CD4-positive, alpha-beta T cell (primary cell): ENCODE results near the gene ATXN1. TPM values are rescaled to one million over a fixed set of nuclear protein-coding genes. Genes with fewer than 3 reads are reported as not detected.

Source experiments
- ATAC-seq: fragments of 200-7000 bp; cut with Tn5 transposase; one replicate; pipeline ENCODE4 v1.10.0; 2022; ENCODE audit warnings: mild to moderate bottlenecking; ENCODE audit not compliant: poor library complexity
- CTCF ChIA-PET: fragments of 350-600 bp; sonication (Branson Sonifier 250); formaldehyde crosslinking; loops from one replicate; lab custom pipeline; 2021; ENCODE audit warnings: antibody characterized with exemption, inconsistent platforms; lab: Charles Lee
- POLR2A ChIA-PET: fragments of 350-600 bp; sonication (Branson Sonifier 250); formaldehyde crosslinking; loops from one replicate; lab custom pipeline; 2021; ENCODE audit warnings: antibody characterized with exemption, inconsistent platforms; lab: Charles Lee
- DNase-seq, 14 experiments: peaks; one replicate each; pipeline ENCODE4 v3.0.0-alpha.2; 2013 to 2020; ENCODE audit warnings: mixed read lengths in 2 of 14
- H3K27ac ChIP-seq, 2 donors: one replicate each; pipeline versions ENCODE4 v1.5.1 to v1.7.0; 2013; ENCODE audit warnings: low read length in 2 of 2, low read depth in 1 of 2, mild to moderate bottlenecking in 1 of 2
- H3K27me3 ChIP-seq, 2 experiments: 1 replicate in 1 of 2; 2 replicates in 1 of 2; pipeline versions ENCODE4 v1.6.1 to v1.7.0; 2013; ENCODE audit warnings: low read length in 2 of 2, control low read depth in 1 of 2, mild to moderate bottlenecking in 1 of 2, moderate library complexity in 1 of 2; ENCODE audit not compliant: insufficient read depth in 2 of 2, control insufficient read depth in 1 of 2
- H3K36me3 ChIP-seq: one replicate; pipeline ENCODE4 v1.6.1; 2013; ENCODE audit warnings: low read length, control low read depth; ENCODE audit not compliant: insufficient read depth
- H3K4me1 ChIP-seq: one replicate; pipeline ENCODE4 v1.6.1; 2013; ENCODE audit warnings: low read length, control low read depth; ENCODE audit not compliant: insufficient read depth
- H3K4me3 ChIP-seq: one replicate; pipeline ENCODE4 v1.5.1; 2013; ENCODE audit warnings: mild to moderate bottlenecking, low read length, moderate library complexity
- H3K9me3 ChIP-seq, 2 experiments: 1 replicate in 1 of 2; 2 replicates in 1 of 2; pipeline versions ENCODE4 v1.6.1 to v1.7.0; 2013; ENCODE audit warnings: low read length in 2 of 2, mild to moderate bottlenecking in 2 of 2, control low read depth in 1 of 2, moderate library complexity in 1 of 2; ENCODE audit not compliant: control insufficient read depth in 1 of 2, insufficient read depth in 1 of 2
- H3K27ac Mint-ChIP-seq: one replicate; pipeline ENCODE4 v1.8.0; 2020; ENCODE audit warnings: mixed read lengths
- H3K27me3 Mint-ChIP-seq: one replicate; pipeline ENCODE4 v1.8.0; 2021; ENCODE audit warnings: mixed read lengths
- H3K36me3 Mint-ChIP-seq: one replicate; pipeline ENCODE4 v1.8.0; 2021; ENCODE audit warnings: low read depth, mixed read lengths
- H3K4me1 Mint-ChIP-seq: one replicate; pipeline ENCODE4 v1.8.0; 2021; ENCODE audit warnings: low read depth, mixed read lengths
- H3K4me3 Mint-ChIP-seq: one replicate; pipeline ENCODE4 v1.8.0; 2020; ENCODE audit warnings: mild to moderate bottlenecking, mixed read lengths
- H3K9me3 Mint-ChIP-seq: one replicate; pipeline ENCODE4 v1.8.0; 2020; ENCODE audit warnings: mixed read lengths
- intact Hi-C, 2 experiments: fragments of 100-400 bp; cut with DNase I in 1 of 2; cut with micrococcal nuclease in 1 of 2; formaldehyde crosslinking; loops; one replicate each; pipeline versions ENCODE4 v1.15.1 to v1.9.0; 2023 to 2025; cut with DNase I, micrococcal nuclease
- total RNA-seq, 174 experiments: library from RNA in 2 of 174; stranded (reverse) in 2 of 174; gene quantifications; one replicate each; pipeline ENCODE4 v1.2.3 and lab custom pipeline; 2021 to 2026
- TF ChIP-seq, protein P1 (sequence below): fragments of 200-600 bp; IDR thresholded peaks from one replicate; pipeline ENCODE4 v1.8.0; 2022; ENCODE audit warnings: antibody characterized with exemption, mild to moderate bottlenecking

Gene ATXN1
- total RNA-seq, 2 experiments from 2014 or later = 74.2 to 76.7 TPM

DNA sequence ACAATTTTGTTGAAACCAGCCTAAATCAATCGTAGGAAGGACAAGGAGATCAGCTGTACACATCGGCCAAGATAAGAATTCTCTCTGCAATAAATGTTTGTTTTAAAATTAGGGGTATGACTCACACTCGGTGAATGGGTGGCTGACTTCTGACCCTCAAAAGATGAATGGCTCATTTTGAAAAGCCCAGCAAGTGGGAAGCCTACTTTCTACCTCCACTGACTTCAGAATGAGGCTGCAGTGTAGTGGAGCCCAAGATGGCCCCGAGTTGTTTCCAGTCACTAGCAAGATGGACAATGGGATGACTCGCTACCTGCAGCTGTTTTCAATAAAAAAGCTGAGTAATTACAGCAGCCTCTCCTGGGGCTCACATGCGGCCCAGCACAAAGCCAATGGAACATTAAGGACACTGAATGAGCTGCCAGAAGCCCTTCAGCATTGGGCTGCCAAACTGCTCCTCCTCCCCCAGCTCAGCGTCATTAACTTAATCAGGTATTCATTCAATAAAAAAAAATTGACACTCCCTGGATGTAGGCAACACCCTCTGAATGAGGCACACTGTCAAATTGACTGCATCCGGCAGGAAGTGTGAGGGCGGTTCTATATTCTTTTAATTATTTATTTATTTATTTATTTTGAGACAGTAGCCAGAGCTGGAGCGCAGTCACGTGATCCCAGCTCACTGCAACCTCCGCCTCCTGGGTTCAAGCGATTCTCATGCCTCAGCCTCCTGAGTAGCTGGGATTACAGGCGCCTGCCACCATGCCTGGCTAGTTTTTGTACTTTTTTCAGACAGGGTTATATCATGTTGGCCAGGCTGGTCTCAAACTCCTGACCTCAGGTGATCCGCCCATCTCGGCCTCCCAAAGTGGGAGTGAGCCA, 415.6 kb downstream of the ATXN1 start:
- intact Hi-C loops = no loop called here
- no peaks in the 10 kb centered on the region for H3K4me1 Mint-ChIP-seq
- DNase-seq (no peak), ATAC-seq (no peak)
- TF ChIP-seq, protein P1, sequence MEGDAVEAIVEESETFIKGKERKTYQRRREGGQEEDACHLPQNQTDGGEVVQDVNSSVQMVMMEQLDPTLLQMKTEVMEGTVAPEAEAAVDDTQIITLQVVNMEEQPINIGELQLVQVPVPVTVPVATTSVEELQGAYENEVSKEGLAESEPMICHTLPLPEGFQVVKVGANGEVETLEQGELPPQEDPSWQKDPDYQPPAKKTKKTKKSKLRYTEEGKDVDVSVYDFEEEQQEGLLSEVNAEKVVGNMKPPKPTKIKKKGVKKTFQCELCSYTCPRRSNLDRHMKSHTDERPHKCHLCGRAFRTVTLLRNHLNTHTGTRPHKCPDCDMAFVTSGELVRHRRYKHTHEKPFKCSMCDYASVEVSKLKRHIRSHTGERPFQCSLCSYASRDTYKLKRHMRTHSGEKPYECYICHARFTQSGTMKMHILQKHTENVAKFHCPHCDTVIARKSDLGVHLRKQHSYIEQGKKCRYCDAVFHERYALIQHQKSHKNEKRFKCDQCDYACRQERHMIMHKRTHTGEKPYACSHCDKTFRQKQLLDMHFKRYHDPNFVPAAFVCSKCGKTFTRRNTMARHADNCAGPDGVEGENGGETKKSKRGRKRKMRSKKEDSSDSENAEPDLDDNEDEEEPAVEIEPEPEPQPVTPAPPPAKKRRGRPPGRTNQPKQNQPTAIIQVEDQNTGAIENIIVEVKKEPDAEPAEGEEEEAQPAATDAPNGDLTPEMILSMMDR = no peak
- ChIA-PET POLR2A (no interaction called here), CTCF (interaction anchor here (0.9 kb wide), 1 partner anchor 14 kb away, joined by 3 read pairs; no protein-coding TSS in a partner anchor)
- Histone ChIP-seq H3K36me3 (peaks cover 4% of the 10 kb centered on the region), H3K27me3 (no peaks in the 10 kb centered on the region), H3K4me1 (no peaks in the 10 kb centered on the region), H3K4me3 (no peak overlapping the region), H3K27ac (no peak overlapping the region), H3K9me3 (no peaks in the 10 kb centered on the region)
- H3K4me3 Mint-ChIP-seq = no peak overlapping the region
- no peak overlapping the region for H3K27ac Mint-ChIP-seq
- H3K27me3 Mint-ChIP-seq = no peaks in the 10 kb centered on the region
- no peaks in the 10 kb centered on the region for H3K9me3 Mint-ChIP-seq
- no peaks in the 10 kb centered on the region for H3K36me3 Mint-ChIP-seq

- Histone ChIP-seq H3K4me1 (no peaks in the 10 kb centered on the region), H3K4me3 (no peak overlapping the region), H3K36me3 (peaks cover 4% of the 10 kb centered on the region), H3K27ac (no peak overlapping the region), H3K9me3 (no peaks in the 10 kb centered on the region), H3K27me3 (no peaks in the 10 kb centered on the region)
- POLR2A ChIA-PET = no interaction called here
- no peaks in the 10 kb centered on the region for H3K4me1 Mint-ChIP-seq
- H3K36me3 Mint-ChIP-seq = no peaks in the 10 kb centered on the region
- ATAC-seq (no peak), DNase-seq (no peak)
- no peak overlapping the region for H3K27ac Mint-ChIP-seq
- intact Hi-C loops = no loop called here
- no peaks in the 10 kb centered on the region for H3K9me3 Mint-ChIP-seq
- CTCF ChIA-PET = interaction anchor here (0.9 kb wide), 1 partner anchor 13 kb away, joined by 3 read pairs; no protein-coding TSS in a partner anchor
- no peaks in the 10 kb centered on the region for H3K27me3 Mint-ChIP-seq
- TF ChIP-seq, protein P1 = no peak
- H3K4me3 Mint-ChIP-seq = no peak overlapping the region
These were observed 416.5 kb downstream of the ATXN1 start for GRCh38 chr6:16344756-16345155.

DNA sequence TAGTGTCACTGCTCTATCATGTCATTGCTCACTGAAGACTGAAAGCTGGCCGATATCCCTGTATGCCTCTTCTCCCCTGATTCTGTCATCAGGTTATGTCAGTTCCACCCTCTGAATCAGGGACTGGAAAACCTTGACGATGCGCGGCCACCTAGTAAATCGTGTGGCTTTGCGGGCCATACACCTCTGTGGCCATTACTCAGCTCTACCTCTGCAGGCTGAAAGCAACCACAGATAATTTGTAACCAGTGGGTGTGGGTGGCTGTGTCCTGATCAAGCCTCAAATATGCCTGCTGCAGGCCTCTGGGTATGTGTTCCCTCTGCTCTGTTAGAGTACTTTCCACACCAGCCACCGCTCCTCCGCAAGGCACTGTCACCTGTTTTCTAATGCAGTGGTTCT, 417.7 kb downstream of the ATXN1 start:
- ChIA-PET POLR2A (no interaction called here), CTCF (interaction anchor here (2.1 kb wide), 1 partner anchor 12 kb away, joined by 7 read pairs; no protein-coding TSS in a partner anchor)
- Histone ChIP-seq H3K9me3 (no peaks in the 10 kb centered on the region), H3K4me3 (no peak overlapping the region), H3K27ac (no peak overlapping the region), H3K36me3 (peaks cover 4% of the 10 kb centered on the region), H3K4me1 (no peaks in the 10 kb centered on the region), H3K27me3 (no peaks in the 10 kb centered on the region)
- ATAC-seq (no peak), DNase-seq (no peak)
- Mint-ChIP-seq H3K27me3 (no peaks in the 10 kb centered on the region), H3K27ac (no peak overlapping the region), H3K9me3 (no peaks in the 10 kb centered on the region), H3K4me3 (no peak overlapping the region), H3K4me1 (no peaks in the 10 kb centered on the region), H3K36me3 (no peaks in the 10 kb centered on the region)
- TF ChIP-seq, protein P1 = no peak
- intact Hi-C loops = no loop called here
